HepG2 (cell line): Measurements from ENCODE around the gene ATOSB. TPM values are rescaled to one million over a fixed set of nuclear protein-coding genes. Genes with fewer than 3 reads are reported as not detected.

ENCODE experiments used
- PHF8 ChIP-seq: sonication (generic); formaldehyde crosslinking; IDR thresholded peaks from 2 replicates; pipeline ENCODE4 v1.5.0; 2020; ENCODE audit warnings: missing genetic modification reagents
- ZNF589 ChIP-seq: sonication (generic); formaldehyde crosslinking; conservative IDR thresholded peaks from 2 replicates; pipeline ENCODE4 v1.8.0; 2022; ENCODE audit warnings: mild to moderate bottlenecking, moderate library complexity, missing genetic modification reagents
- ZNF839 ChIP-seq: sonication (generic); formaldehyde crosslinking; IDR thresholded peaks from 2 replicates; pipeline ENCODE4 v1.4.0; 2020; ENCODE audit warnings: missing genetic modification reagents, mild to moderate bottlenecking, borderline replicate concordance
- polyA plus RNA-seq, 8 experiments: library from polyadenylated mRNA; depleted of rRNA in 3 of 8; stranded (reverse) in 7 of 8; unstranded in 1 of 8; fragments of >200 nt; fragmentation: Illumina TruSeq in 4 of 8; extraction: Trizol in 4 of 8; gene quantifications; 2 replicates each; pipeline versions ENCODE4 v1.2.1 to v1.2.3, GENCODE V29; 2011 to 2016; ENCODE audit warnings: low read depth in 4 of 8, missing spikeins in 1 of 8, mixed read lengths in 1 of 8; ENCODE audit not compliant: insufficient read depth in 1 of 8
- total RNA-seq, 5 experiments: library from RNA; depleted of rRNA; stranded (reverse); fragments of >200 nt; fragmentation: Illumina TruSeq; extraction: Trizol; gene quantifications; 2 replicates each; pipeline ENCODE4 v1.2.3, GENCODE V29; 2016; ENCODE audit warnings: low read depth in 1 of 5
- TF ChIP-seq, protein P1 (sequence below): sonication (generic); formaldehyde crosslinking; IDR thresholded peaks from 2 replicates; pipeline ENCODE4 v1.5.1; 2020; ENCODE audit warnings: mild to moderate bottlenecking, missing genetic modification reagents, borderline replicate concordance
- TF ChIP-seq, protein P2 (sequence below): sonication (generic); formaldehyde crosslinking; IDR thresholded peaks from 2 replicates; pipeline ENCODE4 v1.8.0; 2022; ENCODE audit warnings: mild to moderate bottlenecking, missing genetic modification reagents; ENCODE audit not compliant: insufficient replicate concordance
- TF ChIP-seq, protein P3 (sequence below): sonication (generic); formaldehyde crosslinking; IDR thresholded peaks from 2 replicates; pipeline ENCODE4 v1.9.0; 2022; ENCODE audit warnings: low read depth, missing genetic modification reagents

ATOSB gene
- total and polyA plus RNA-seq, 2 of the 13 experiments (the other 11 are each of a cell fraction or from before 2014, with no cell fraction given) = 1.9 to 6.4 TPM

GRCh38 chr9:35164711-35165110 is 49.0 kb upstream of the ATOSB start (continued):
- TF ChIP-seq, protein P1, sequence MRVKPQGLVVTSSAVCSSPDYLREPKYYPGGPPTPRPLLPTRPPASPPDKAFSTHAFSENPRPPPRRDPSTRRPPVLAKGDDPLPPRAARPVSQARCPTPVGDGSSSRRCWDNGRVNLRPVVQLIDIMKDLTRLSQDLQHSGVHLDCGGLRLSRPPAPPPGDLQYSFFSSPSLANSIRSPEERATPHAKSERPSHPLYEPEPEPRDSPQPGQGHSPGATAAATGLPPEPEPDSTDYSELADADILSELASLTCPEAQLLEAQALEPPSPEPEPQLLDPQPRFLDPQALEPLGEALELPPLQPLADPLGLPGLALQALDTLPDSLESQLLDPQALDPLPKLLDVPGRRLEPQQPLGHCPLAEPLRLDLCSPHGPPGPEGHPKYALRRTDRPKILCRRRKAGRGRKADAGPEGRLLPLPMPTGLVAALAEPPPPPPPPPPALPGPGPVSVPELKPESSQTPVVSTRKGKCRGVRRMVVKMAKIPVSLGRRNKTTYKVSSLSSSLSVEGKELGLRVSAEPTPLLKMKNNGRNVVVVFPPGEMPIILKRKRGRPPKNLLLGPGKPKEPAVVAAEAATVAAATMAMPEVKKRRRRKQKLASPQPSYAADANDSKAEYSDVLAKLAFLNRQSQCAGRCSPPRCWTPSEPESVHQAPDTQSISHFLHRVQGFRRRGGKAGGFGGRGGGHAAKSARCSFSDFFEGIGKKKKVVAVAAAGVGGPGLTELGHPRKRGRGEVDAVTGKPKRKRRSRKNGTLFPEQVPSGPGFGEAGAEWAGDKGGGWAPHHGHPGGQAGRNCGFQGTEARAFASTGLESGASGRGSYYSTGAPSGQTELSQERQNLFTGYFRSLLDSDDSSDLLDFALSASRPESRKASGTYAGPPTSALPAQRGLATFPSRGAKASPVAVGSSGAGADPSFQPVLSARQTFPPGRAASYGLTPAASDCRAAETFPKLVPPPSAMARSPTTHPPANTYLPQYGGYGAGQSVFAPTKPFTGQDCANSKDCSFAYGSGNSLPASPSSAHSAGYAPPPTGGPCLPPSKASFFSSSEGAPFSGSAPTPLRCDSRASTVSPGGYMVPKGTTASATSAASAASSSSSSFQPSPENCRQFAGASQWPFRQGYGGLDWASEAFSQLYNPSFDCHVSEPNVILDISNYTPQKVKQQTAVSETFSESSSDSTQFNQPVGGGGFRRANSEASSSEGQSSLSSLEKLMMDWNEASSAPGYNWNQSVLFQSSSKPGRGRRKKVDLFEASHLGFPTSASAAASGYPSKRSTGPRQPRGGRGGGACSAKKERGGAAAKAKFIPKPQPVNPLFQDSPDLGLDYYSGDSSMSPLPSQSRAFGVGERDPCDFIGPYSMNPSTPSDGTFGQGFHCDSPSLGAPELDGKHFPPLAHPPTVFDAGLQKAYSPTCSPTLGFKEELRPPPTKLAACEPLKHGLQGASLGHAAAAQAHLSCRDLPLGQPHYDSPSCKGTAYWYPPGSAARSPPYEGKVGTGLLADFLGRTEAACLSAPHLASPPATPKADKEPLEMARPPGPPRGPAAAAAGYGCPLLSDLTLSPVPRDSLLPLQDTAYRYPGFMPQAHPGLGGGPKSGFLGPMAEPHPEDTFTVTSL (CRISPR knock-in tag) = no peak
- TF ChIP-seq, protein P2, sequence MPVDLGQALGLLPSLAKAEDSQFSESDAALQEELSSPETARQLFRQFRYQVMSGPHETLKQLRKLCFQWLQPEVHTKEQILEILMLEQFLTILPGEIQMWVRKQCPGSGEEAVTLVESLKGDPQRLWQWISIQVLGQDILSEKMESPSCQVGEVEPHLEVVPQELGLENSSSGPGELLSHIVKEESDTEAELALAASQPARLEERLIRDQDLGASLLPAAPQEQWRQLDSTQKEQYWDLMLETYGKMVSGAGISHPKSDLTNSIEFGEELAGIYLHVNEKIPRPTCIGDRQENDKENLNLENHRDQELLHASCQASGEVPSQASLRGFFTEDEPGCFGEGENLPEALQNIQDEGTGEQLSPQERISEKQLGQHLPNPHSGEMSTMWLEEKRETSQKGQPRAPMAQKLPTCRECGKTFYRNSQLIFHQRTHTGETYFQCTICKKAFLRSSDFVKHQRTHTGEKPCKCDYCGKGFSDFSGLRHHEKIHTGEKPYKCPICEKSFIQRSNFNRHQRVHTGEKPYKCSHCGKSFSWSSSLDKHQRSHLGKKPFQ (CRISPR knock-in tag) = no peak
- no peak for TF ChIP-seq ZNF589
- TF ChIP-seq, protein P3, sequence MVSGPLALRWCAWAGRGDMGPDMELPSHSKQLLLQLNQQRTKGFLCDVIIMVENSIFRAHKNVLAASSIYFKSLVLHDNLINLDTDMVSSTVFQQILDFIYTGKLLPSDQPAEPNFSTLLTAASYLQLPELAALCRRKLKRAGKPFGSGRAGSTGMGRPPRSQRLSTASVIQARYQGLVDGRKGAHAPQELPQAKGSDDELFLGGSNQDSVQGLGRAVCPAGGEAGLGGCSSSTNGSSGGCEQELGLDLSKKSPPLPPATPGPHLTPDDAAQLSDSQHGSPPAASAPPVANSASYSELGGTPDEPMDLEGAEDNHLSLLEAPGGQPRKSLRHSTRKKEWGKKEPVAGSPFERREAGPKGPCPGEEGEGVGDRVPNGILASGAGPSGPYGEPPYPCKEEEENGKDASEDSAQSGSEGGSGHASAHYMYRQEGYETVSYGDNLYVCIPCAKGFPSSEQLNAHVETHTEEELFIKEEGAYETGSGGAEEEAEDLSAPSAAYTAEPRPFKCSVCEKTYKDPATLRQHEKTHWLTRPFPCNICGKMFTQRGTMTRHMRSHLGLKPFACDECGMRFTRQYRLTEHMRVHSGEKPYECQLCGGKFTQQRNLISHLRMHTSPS (CRISPR knock-in tag) = no peak
- TF ChIP-seq PHF8 (CRISPR knock-in tag) = no peak
- no peak for TF ChIP-seq ZNF839 (CRISPR knock-in tag)
